CD1c-positive myeloid dendritic cell (primary cell): ENCODE data around the gene SLC25A29.
"Not testable (repeated sequence)": the region's sequence is repeated elsewhere in the genome, so short reads cannot be mapped to it uniquely, and the experiment has no call there.

ENCODE experiments used
- DNase-seq: peaks from one replicate; pipeline ENCODE4 v3.0.0-alpha.2; 2016; ENCODE audit errors: extremely low spot score

Gene SLC25A29

GRCh38 chr14:100312110-100312876 is 6.0 kb upstream of the SLC25A29 start:
- peak; percentile 52 for DNase-seq

- DNase-seq = no peak
These were observed 2.9 kb upstream of the SLC25A29 start for GRCh38 chr14:100309028-100309737.

- DNase-seq = not testable (repeated sequence)
These were observed 2.2 kb upstream of the SLC25A29 start for GRCh38 chr14:100308427-100308792.

- no peak for DNase-seq
These were observed 1.7 kb upstream of the SLC25A29 start for GRCh38 chr14:100307766-100308426.

GRCh38 chr14:100306998-100307765 is 938 bp upstream of the SLC25A29 start:
- peak; percentile 54 for DNase-seq

- peak; percentile 88 for DNase-seq
These were observed 732 bp downstream of the SLC25A29 start for GRCh38 chr14:100305324-100306100.

GRCh38 chr14:100304825-100305323 is 1.4 kb downstream of the SLC25A29 start:
- no peak for DNase-seq

- DNase-seq = no peak
These were observed 2.3 kb downstream of the SLC25A29 start for GRCh38 chr14:100303925-100304324.

GRCh38 chr14:100303179-100303578 is 3.1 kb downstream of the SLC25A29 start:
- DNase-seq = peak; percentile 17

- no peak for DNase-seq
These were observed 3.6 kb downstream of the SLC25A29 start for GRCh38 chr14:100302616-100303015.

GRCh38 chr14:100299238-100299560 is 7.0 kb downstream of the SLC25A29 start:
- DNase-seq = no peak

- DNase-seq = no peak
These were observed 7.5 kb downstream of the SLC25A29 start for GRCh38 chr14:100298551-100299237.

GRCh38 chr14:100297320-100298300 is 8.6 kb downstream of the SLC25A29 start:
- peak; percentile 88 for DNase-seq

- not testable (repeated sequence) for DNase-seq
These were observed 9.5 kb downstream of the SLC25A29 start for GRCh38 chr14:100296729-100297128.

GRCh38 chr14:100296106-100296651 is 10.1 kb downstream of the SLC25A29 start:
- DNase-seq = peak; percentile 47

GRCh38 chr14:100295376-100296105 is 10.7 kb downstream of the SLC25A29 start:
- DNase-seq = no peak

- no peak for DNase-seq
These were observed 11.3 kb downstream of the SLC25A29 start for GRCh38 chr14:100294963-100295330.

GRCh38 chr14:100294213-100294962 is 11.9 kb downstream of the SLC25A29 start:
- no peak for DNase-seq
